ENCODE data around the gene MIER2.

DNA sequence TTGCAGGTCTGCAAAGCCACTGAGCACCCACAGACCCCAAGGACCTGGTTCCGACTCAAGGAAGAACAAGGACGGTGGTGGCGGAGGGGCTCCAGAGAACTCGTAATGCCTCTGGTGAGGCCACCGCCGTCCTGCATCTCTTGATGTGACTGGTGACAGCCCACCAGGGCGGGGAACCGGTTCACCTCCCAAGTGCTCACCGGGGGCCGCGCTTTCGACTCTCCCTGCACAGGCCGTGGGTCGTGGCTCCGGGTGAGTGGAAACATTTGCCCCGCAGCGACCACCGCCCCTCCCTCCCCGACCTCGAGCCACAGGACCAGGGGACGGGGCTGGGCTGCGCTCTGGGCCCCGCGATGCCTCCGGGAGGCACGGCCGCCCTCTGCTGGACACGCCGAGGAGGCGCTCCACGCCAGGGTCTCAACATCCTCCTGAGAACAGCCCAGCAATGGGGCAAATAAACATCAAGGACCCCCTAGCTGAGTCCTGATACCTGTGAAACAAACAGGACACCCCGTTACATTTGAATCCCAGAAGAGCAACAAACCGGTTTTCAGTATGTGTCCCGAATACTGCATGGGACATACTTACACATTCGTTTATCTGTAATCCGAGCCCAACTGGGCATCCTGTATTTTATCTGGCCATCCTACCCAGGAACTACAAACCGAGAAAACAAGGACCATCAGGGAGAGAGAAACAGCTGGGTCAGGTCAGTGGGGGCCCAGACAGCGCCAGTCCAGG is 49.5 kb downstream of the MIER2 start:
- TF ChIP-seq CTCF (IDR thresholded peaks at IDR 0.05) (peak; percentile 49 to 78 (median 57)), POLR2A (IDR thresholded peaks at IDR 0.05) (no peak)

Data from body of pancreas (tissue), 4 donors.